ENCODE results near the gene GRIP1. TPM values are rescaled to one million over a fixed set of nuclear protein-coding genes. Genes with fewer than 3 reads are reported as not detected.

The GRIP1 gene
- total RNA-seq, 1 donor from 2014 or later, result 0.47 TPM

- H3K36me3 ChIP-seq, result no peaks in the 10 kb centered on the region
- H3K4me3 ChIP-seq, result no peak overlapping the region
- H3K27ac ChIP-seq (replicated peaks), result no peak overlapping the region
- no peaks in the 10 kb centered on the region for H3K9me3 ChIP-seq (replicated peaks)
- H3K27me3 ChIP-seq (ENCODE audit: low read depth), result peaks cover 9% of the 10 kb centered on the region
- TF ChIP-seq CTCF (IDR thresholded peaks at IDR 0.05; ENCODE audit: borderline replicate concordance), result no peak
- no peaks in the 10 kb centered on the region for H3K4me1 ChIP-seq
- intact Hi-C loops (cut with micrococcal nuclease), result no loop called here
- no peak for DNase-seq
Measured at GRCh38 chr12:66467932-66468331, 210.9 kb downstream of the GRIP1 start.

- intact Hi-C loops (cut with micrococcal nuclease), result no loop called here
- H3K4me3 ChIP-seq, result no peak overlapping the region
- no peak overlapping the region for H3K27ac ChIP-seq (replicated peaks)
- DNase-seq, result no peak
- H3K4me1 ChIP-seq, result no peaks in the 10 kb centered on the region
- H3K36me3 ChIP-seq, result no peaks in the 10 kb centered on the region
- no peaks in the 10 kb centered on the region for H3K27me3 ChIP-seq (ENCODE audit: low read depth)
- no peaks in the 10 kb centered on the region for H3K9me3 ChIP-seq (replicated peaks)
- no peak for TF ChIP-seq CTCF (IDR thresholded peaks at IDR 0.05; ENCODE audit: borderline replicate concordance)
Measured at GRCh38 chr12:66461331-66461730, 217.5 kb downstream of the GRIP1 start.

GRCh38 chr12:66459944-66460482 is 218.9 kb downstream of the GRIP1 start:
- Histone ChIP-seq H3K27me3 (ENCODE audit: low read depth) (peaks cover 8% of the 10 kb centered on the region), H3K27ac (replicated peaks) (no peak overlapping the region), H3K36me3 (no peaks in the 10 kb centered on the region), H3K4me3 (no peak overlapping the region), H3K9me3 (replicated peaks) (no peaks in the 10 kb centered on the region), H3K4me1 (no peaks in the 10 kb centered on the region)
- intact Hi-C loops (cut with micrococcal nuclease), result no loop called here
- TF ChIP-seq CTCF (IDR thresholded peaks at IDR 0.05; ENCODE audit: borderline replicate concordance), result no peak
- DNase-seq, result no peak

- TF ChIP-seq CTCF (IDR thresholded peaks at IDR 0.05; ENCODE audit: borderline replicate concordance), result no peak
- Histone ChIP-seq H3K4me3 (no peak overlapping the region), H3K27ac (replicated peaks) (no peak overlapping the region), H3K36me3 (no peaks in the 10 kb centered on the region), H3K4me1 (no peaks in the 10 kb centered on the region), H3K27me3 (ENCODE audit: low read depth) (peaks cover 8% of the 10 kb centered on the region), H3K9me3 (replicated peaks) (no peaks in the 10 kb centered on the region)
- intact Hi-C loops (cut with micrococcal nuclease), result no loop called here
- no peak for DNase-seq
Measured at GRCh38 chr12:66456612-66457011, 222.3 kb downstream of the GRIP1 start.

- H3K36me3 ChIP-seq, result no peaks in the 10 kb centered on the region
Measured at GRCh38 chr12:66453844-66454243, 225.0 kb downstream of the GRIP1 start.

More at GRCh38 chr12:66453844-66454243, 225.0 kb downstream of the GRIP1 start:
- intact Hi-C loops (cut with micrococcal nuclease), result no loop called here
- Histone ChIP-seq H3K4me1 (no peaks in the 10 kb centered on the region), H3K9me3 (replicated peaks) (no peaks in the 10 kb centered on the region), H3K4me3 (no peak overlapping the region), H3K27ac (replicated peaks) (no peak overlapping the region), H3K27me3 (ENCODE audit: low read depth) (peaks cover 8% of the 10 kb centered on the region)
- no peak for DNase-seq
- no peak for TF ChIP-seq CTCF (IDR thresholded peaks at IDR 0.05; ENCODE audit: borderline replicate concordance)
